Fibroblast of lung (primary cell): ENCODE data around the gene USP12. TPM values are rescaled to one million over a fixed set of nuclear protein-coding genes. Genes with fewer than 3 reads are reported as not detected.

Source experiments
- DNase-seq, 2 donors: peaks; one replicate each; pipeline versions ENCODE4 v3.0.0 to v3.0.0-alpha.2; 2010; ENCODE audit warnings: low read depth in 2 of 2
- H2AFZ ChIP-seq: 2 replicates; pipeline ENCODE4 v1.5.1; 2012; ENCODE audit warnings: low read length, control low read depth, inconsistent platforms
- H3K27ac ChIP-seq: 2 replicates; pipeline ENCODE4 v1.5.1; 2011; ENCODE audit warnings: low read length, control low read depth; ENCODE audit not compliant: insufficient read depth
- H3K27me3 ChIP-seq: 2 replicates; pipeline ENCODE4 v1.5.1; 2011; ENCODE audit warnings: mild to moderate bottlenecking, low read length; ENCODE audit not compliant: control insufficient read depth, insufficient read depth
- H3K36me3 ChIP-seq: 2 replicates; pipeline ENCODE4 v1.5.1; 2011; ENCODE audit warnings: low read length; ENCODE audit not compliant: control insufficient read depth, insufficient read depth
- H3K4me1 ChIP-seq: 2 replicates; pipeline ENCODE4 v1.5.1; 2011; ENCODE audit warnings: low read length; ENCODE audit not compliant: control insufficient read depth, insufficient read depth; ENCODE audit errors: extremely low read depth
- H3K4me2 ChIP-seq: 2 replicates; pipeline ENCODE4 v1.5.1; 2011; ENCODE audit warnings: low read length, control low read depth; ENCODE audit not compliant: insufficient read depth; ENCODE audit errors: extremely low read depth
- H3K4me3 ChIP-seq, 4 experiments: fragments of 200-600 bp in 1 of 4; sonication (generic) in 1 of 4; replicated peaks in 1 of 4; 2 replicates each; pipeline ENCODE4 v1.5.1; 2011 to 2016; ENCODE audit warnings: low read length in 4 of 4, low read depth in 3 of 4, mild to moderate bottlenecking in 3 of 4, control low read depth in 2 of 4, inconsistent platforms in 1 of 4, mixed read lengths in 1 of 4; ENCODE audit not compliant: insufficient read depth in 1 of 4; ENCODE audit errors: control extremely low read depth in 1 of 4
- H3K79me2 ChIP-seq: 2 replicates; pipeline ENCODE4 v1.5.1; 2012; ENCODE audit warnings: mild to moderate bottlenecking, low read length, inconsistent platforms; ENCODE audit not compliant: control insufficient read depth, insufficient read depth
- H3K9ac ChIP-seq: 2 replicates; pipeline ENCODE4 v1.5.1; 2011; ENCODE audit warnings: mild to moderate bottlenecking, low read length, control low read depth; ENCODE audit not compliant: insufficient read depth
- H3K9me3 ChIP-seq: 2 replicates; pipeline ENCODE4 v1.5.1; 2012; ENCODE audit warnings: low read depth, low read length; ENCODE audit not compliant: control insufficient read depth, insufficient read depth
- H4K20me1 ChIP-seq: 2 replicates; pipeline ENCODE4 v1.5.1; 2011; ENCODE audit warnings: low read length; ENCODE audit not compliant: control insufficient read depth, insufficient read depth; ENCODE audit errors: extremely low read depth
- CTCF ChIP-seq, 2 donors: IDR thresholded peaks in 1 of 2; conservative IDR thresholded peaks in 1 of 2; 1 replicate in 1 of 2; 2 replicates in 1 of 2; pipeline ENCODE4 v1.5.1; 2011 to 2012; ENCODE audit warnings: low read length in 2 of 2, control low read depth in 1 of 2, inconsistent platforms in 1 of 2, low read depth in 1 of 2, mild to moderate bottlenecking in 1 of 2
- EZH2 ChIP-seq: IDR thresholded peaks from 2 replicates; pipeline ENCODE4 v1.5.1; 2012; ENCODE audit warnings: low read length, control low read depth, mild to moderate bottlenecking; ENCODE audit errors: missing control alignments
- polyA plus RNA-seq, 2 donors: library from polyadenylated mRNA; depleted of rRNA in 1 of 2; stranded (reverse) in 1 of 2; unstranded in 1 of 2; fragments of >200 nt; gene quantifications; 2 replicates each; pipeline ENCODE4 v1.2.1, GENCODE V29; 2011 to 2012; ENCODE audit warnings: missing spikeins in 1 of 2
- total RNA-seq: library from RNA; depleted of rRNA; stranded (reverse); fragments of >200 nt; gene quantifications from 2 replicates; pipeline ENCODE4 v1.2.1, GENCODE V29; 2014

Gene USP12
- total and polyA plus RNA-seq, 2 donors (not counting 1 experiment from before 2014, with no cell fraction given) = 17.3 to 36.3 TPM

GRCh38 chr13:27088619-27089018, 83.0 kb downstream of the USP12 start:
- Histone ChIP-seq H3K9ac (no peak overlapping the region), H3K27ac (no peak overlapping the region), H3K4me1 (no peaks in the 10 kb centered on the region), H3K27me3 (no peaks in the 10 kb centered on the region), H3K4me3 (no peak overlapping the region), H4K20me1 (no peaks in the 10 kb centered on the region), H3K79me2 (no peaks in the 10 kb centered on the region), H3K36me3 (peaks cover 2% of the 10 kb centered on the region), H3K9me3 (no peaks in the 10 kb centered on the region), H2AFZ (no peak overlapping the region), H3K4me2 (no peak overlapping the region)
- TF ChIP-seq CTCF (conservative IDR thresholded peaks at IDR 0.05 in 1 of 2, IDR thresholded peaks at IDR 0.05 in 1 of 2; ENCODE audit: low read depth in 1 of 2, low read length in 2 of 2) (no peak), EZH2 (no peak)
- DNase-seq = no peak

DNA sequence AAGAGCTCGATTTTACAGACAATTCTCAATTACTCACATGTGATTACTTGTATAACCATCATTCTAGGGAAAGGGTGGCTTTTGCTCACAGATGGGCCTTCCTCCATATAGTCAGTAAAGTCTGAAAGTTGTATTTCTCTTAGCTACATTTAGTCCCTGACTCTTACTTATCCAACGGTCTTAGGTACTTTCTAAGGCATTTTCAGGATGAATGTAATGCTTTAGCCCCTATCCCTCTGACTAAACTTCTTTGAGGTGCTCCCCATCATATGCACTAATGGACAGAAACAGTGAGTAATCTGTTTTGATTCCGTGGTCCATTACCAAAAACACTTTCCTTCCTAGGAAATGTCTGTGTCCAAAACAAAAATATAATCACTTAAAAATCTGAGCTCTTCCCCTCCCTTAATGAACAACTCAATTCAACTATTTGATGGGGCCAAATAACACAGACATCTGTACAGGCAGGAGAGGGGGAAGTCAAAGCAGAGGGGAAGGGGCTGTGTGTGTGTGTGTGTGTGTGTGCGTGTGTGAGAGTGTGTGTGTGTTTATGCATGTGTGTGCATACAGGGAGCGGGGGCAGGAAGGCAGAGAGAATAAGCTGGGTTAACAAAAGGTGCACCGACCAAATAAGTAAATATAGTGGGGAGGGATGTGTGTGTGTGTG, 84.9 kb downstream of the USP12 start:
- H3K27me3 ChIP-seq = no peaks in the 10 kb centered on the region
- H3K9ac ChIP-seq = no peak overlapping the region
- no peak overlapping the region for H3K4me2 ChIP-seq
- H3K27ac ChIP-seq = no peak overlapping the region
- H3K9me3 ChIP-seq = no peaks in the 10 kb centered on the region
- H3K36me3 ChIP-seq = peaks cover 4% of the 10 kb centered on the region
- H4K20me1 ChIP-seq = no peaks in the 10 kb centered on the region
- no peak overlapping the region for H3K4me3 ChIP-seq
- TF ChIP-seq CTCF (conservative IDR thresholded peaks at IDR 0.05 in 1 of 2, IDR thresholded peaks at IDR 0.05 in 1 of 2; ENCODE audit: low read depth in 1 of 2, low read length in 2 of 2) (no peak), EZH2 (no peak)
- no peak overlapping the region for H2AFZ ChIP-seq
- no peaks in the 10 kb centered on the region for H3K4me1 ChIP-seq
- DNase-seq = peak in 1 of 2 donors; percentile 16
- H3K79me2 ChIP-seq = no peaks in the 10 kb centered on the region

GRCh38 chr13:27083183-27083582, 88.4 kb downstream of the USP12 start:
- H3K9me3 ChIP-seq = no peaks in the 10 kb centered on the region
- H3K27ac ChIP-seq = no peak overlapping the region

More at GRCh38 chr13:27083183-27083582, 88.4 kb downstream of the USP12 start:
- no peak overlapping the region for H3K4me3 ChIP-seq
- no peaks in the 10 kb centered on the region for H3K79me2 ChIP-seq
- DNase-seq = no peak
- no peaks in the 10 kb centered on the region for H3K4me1 ChIP-seq
- H3K36me3 ChIP-seq = peaks cover 2% of the 10 kb centered on the region
- no peak for TF ChIP-seq EZH2
- TF ChIP-seq CTCF (conservative IDR thresholded peaks at IDR 0.05 in 1 of 2, IDR thresholded peaks at IDR 0.05 in 1 of 2; ENCODE audit: low read depth in 1 of 2, low read length in 2 of 2) = no peak
- H3K4me2 ChIP-seq = no peak overlapping the region
- no peaks in the 10 kb centered on the region for H3K27me3 ChIP-seq
- H4K20me1 ChIP-seq = no peaks in the 10 kb centered on the region
- no peak overlapping the region for H3K9ac ChIP-seq
- H2AFZ ChIP-seq = no peak overlapping the region
